Ammon's horn (tissue), 1 donor: Measurements from ENCODE around the gene ROBO3.

ENCODE experiments used
- DNase-seq: peaks from one replicate; pipeline ENCODE4 v3.0.0-alpha.2; 2016; ENCODE audit warnings: low spot score

ROBO3 gene

GRCh38 chr11:124920870-124921609 is 55.8 kb downstream of the ROBO3 start:
- DNase-seq: no peak

- no peak for DNase-seq
Measured at GRCh38 chr11:124922831-124923230, 57.6 kb downstream of the ROBO3 start.

- DNase-seq: no peak
Measured at GRCh38 chr11:124923296-124923695, 58.1 kb downstream of the ROBO3 start.

GRCh38 chr11:124928942-124929665 is 63.9 kb downstream of the ROBO3 start:
- peak; percentile 65 for DNase-seq

- DNase-seq: no peak
Measured at GRCh38 chr11:124930799-124931198, 65.6 kb downstream of the ROBO3 start.
